Trophoblast cell (in vitro differentiated cells and primary cell): ENCODE results near the gene NANOS3.
A peak's percentile ranks its signal among the peaks of the same experiment; 100 is the strongest.

Source experiments
- DNase-seq, 2 donors: peaks; one replicate each; pipeline ENCODE4 v3.0.0-alpha.2; 2016
- H2AFZ ChIP-seq: 2 replicates; pipeline ENCODE4 v1.6.1; 2013; ENCODE audit warnings: low read length, moderate library complexity, mild to moderate bottlenecking; ENCODE audit not compliant: insufficient read depth, poor library complexity
- H2AK5ac ChIP-seq: 2 replicates; pipeline ENCODE4 v1.6.1; 2013; ENCODE audit warnings: mild to moderate bottlenecking, low read length
- H2BK120ac ChIP-seq: 2 replicates; pipeline ENCODE4 v1.6.1; 2013; ENCODE audit warnings: low read length, mild to moderate bottlenecking, moderate library complexity; ENCODE audit not compliant: insufficient read depth, poor library complexity
- H2BK12ac ChIP-seq: 2 replicates; pipeline ENCODE4 v1.6.1; 2013; ENCODE audit warnings: mild to moderate bottlenecking, low read length, moderate library complexity
- H2BK5ac ChIP-seq: 2 replicates; pipeline ENCODE4 v1.6.1; 2013; ENCODE audit warnings: low read length, low read depth, moderate library complexity, mild to moderate bottlenecking; ENCODE audit not compliant: poor library complexity
- H3K14ac ChIP-seq: 2 replicates; pipeline ENCODE4 v1.6.1; 2013; ENCODE audit warnings: mild to moderate bottlenecking, low read length
- H3K18ac ChIP-seq: 2 replicates; pipeline ENCODE4 v1.6.1; 2013; ENCODE audit warnings: mild to moderate bottlenecking, low read length
- H3K23ac ChIP-seq: 2 replicates; pipeline ENCODE4 v1.6.1; 2013; ENCODE audit warnings: low read length
- H3K27ac ChIP-seq: 2 replicates; pipeline ENCODE4 v1.5.1; 2013; ENCODE audit warnings: low read depth, mild to moderate bottlenecking, inconsistent platforms, low read length, moderate library complexity
- H3K27me3 ChIP-seq: 2 replicates; pipeline ENCODE4 v1.6.1; 2013; ENCODE audit warnings: inconsistent platforms, mild to moderate bottlenecking, low read length, moderate library complexity; ENCODE audit not compliant: insufficient read depth
- H3K36me3 ChIP-seq, 2 experiments: 1 replicate in 1 of 2; 2 replicates in 1 of 2; pipeline ENCODE4 v1.6.1; 2013; ENCODE audit warnings: low read length in 2 of 2, mild to moderate bottlenecking in 2 of 2, moderate library complexity in 1 of 2; ENCODE audit not compliant: insufficient read depth in 2 of 2, control insufficient read depth in 1 of 2
- H3K4ac ChIP-seq: 2 replicates; pipeline ENCODE4 v1.6.1; 2013; ENCODE audit warnings: low read depth, mild to moderate bottlenecking, low read length, moderate library complexity
- H3K4me1 ChIP-seq, 2 experiments: 1 replicate in 1 of 2; 2 replicates in 1 of 2; pipeline ENCODE4 v1.6.1; 2013; ENCODE audit warnings: low read length in 2 of 2, mild to moderate bottlenecking in 2 of 2, moderate library complexity in 1 of 2; ENCODE audit not compliant: insufficient read depth in 2 of 2, control insufficient read depth in 1 of 2
- H3K4me2 ChIP-seq: 2 replicates; pipeline ENCODE4 v1.6.1; 2013; ENCODE audit warnings: inconsistent platforms, mild to moderate bottlenecking, low read length, moderate library complexity
- H3K4me3 ChIP-seq: 2 replicates; pipeline ENCODE4 v1.5.1; 2013; ENCODE audit warnings: mild to moderate bottlenecking, low read depth, low read length, inconsistent platforms
- H3K79me1 ChIP-seq: one replicate; pipeline ENCODE4 v1.6.1; 2013; ENCODE audit warnings: low read length
- H3K79me2 ChIP-seq: 2 replicates; pipeline ENCODE4 v1.6.1; 2013; ENCODE audit warnings: low read length, mild to moderate bottlenecking; ENCODE audit not compliant: control insufficient read depth, insufficient read depth, poor library complexity
- H3K9ac ChIP-seq: 2 replicates; pipeline ENCODE4 v1.6.1; 2013; ENCODE audit warnings: mild to moderate bottlenecking, low read length
- H3K9me3 ChIP-seq: 2 replicates; pipeline ENCODE4 v1.6.1; 2013; ENCODE audit warnings: low read depth, mild to moderate bottlenecking, control low read depth, inconsistent platforms, low read length; ENCODE audit not compliant: insufficient read depth
- H4K12ac ChIP-seq: 2 replicates; pipeline ENCODE4 v1.6.1; 2013; ENCODE audit warnings: low read depth, mild to moderate bottlenecking, low read length, moderate library complexity
- H4K8ac ChIP-seq: 2 replicates; pipeline ENCODE4 v1.6.1; 2013; ENCODE audit warnings: low read depth, mild to moderate bottlenecking, low read length, moderate library complexity
- H4K91ac ChIP-seq: one replicate; pipeline ENCODE4 v1.6.1; 2013; ENCODE audit warnings: low read depth, mild to moderate bottlenecking, low read length, moderate library complexity
- WGBS: extraction: QIAGEN DNeasy Blood & Tissue Kit; methylation state at CpG from one replicate; pipeline ENCODE4 v1.1.7; 2013; ENCODE audit warnings: missing lambda C conversion rate; ENCODE audit not compliant: insufficient read length, insufficient coverage; ENCODE audit errors: extremely low coverage; 5-methylcytosine and 5-hydroxymethylcytosine counted together

Gene NANOS3

GRCh38 chr19:13847407-13848339, 29.3 kb upstream of the NANOS3 start:
- peak overlapping the region; percentile 100 for H2AK5ac ChIP-seq
- H3K14ac ChIP-seq, result peak overlapping the region; percentile 100
- WGBS, result no CpG with 5 or more reads among the region's 47 CpGs
- peak overlapping the region; percentile 100 for H3K27ac ChIP-seq
- H3K27me3 ChIP-seq, result no peaks in the 10 kb centered on the region
- H3K79me2 ChIP-seq, result peaks cover 31% of the 10 kb centered on the region
- H3K4ac ChIP-seq, result peak overlapping the region; percentile 100
- H2BK5ac ChIP-seq, result peak overlapping the region; percentile 100
- no peak overlapping the region for H3K23ac ChIP-seq
- peak overlapping the region; percentile 97 for H2AFZ ChIP-seq
- peak; percentile 92 to 93 for DNase-seq
- peak overlapping the region; percentile 81 for H3K4me2 ChIP-seq
- no peak overlapping the region for H3K4me3 ChIP-seq
- peak overlapping the region; percentile 100 for H4K91ac ChIP-seq
- H4K12ac ChIP-seq, result peak overlapping the region; percentile 100
- peak overlapping the region; percentile 100 for H3K18ac ChIP-seq
- H4K8ac ChIP-seq, result peak overlapping the region; percentile 100
- H3K9me3 ChIP-seq, result no peaks in the 10 kb centered on the region
- H3K9ac ChIP-seq, result peak overlapping the region; percentile 83
- peak overlapping the region; percentile 100 for H2BK120ac ChIP-seq
- peaks cover 78% of the 10 kb centered on the region for H3K79me1 ChIP-seq
- H3K36me3 ChIP-seq, result no peaks in the 10 kb centered on the region
- H2BK12ac ChIP-seq, result peak overlapping the region; percentile 100
- H3K4me1 ChIP-seq, result peaks cover 60 to 67% of the 10 kb centered on the region in 2 experiments

- no peak overlapping the region for H2AFZ ChIP-seq
- no peak overlapping the region for H3K4me2 ChIP-seq
- H3K4me1 ChIP-seq, result peaks cover 60 to 67% of the 10 kb centered on the region in 2 experiments
- no peak overlapping the region for H4K12ac ChIP-seq
- H3K27me3 ChIP-seq, result no peaks in the 10 kb centered on the region
- peak overlapping the region; percentile 99 for H3K14ac ChIP-seq
- DNase-seq, result no peak
- peak overlapping the region; percentile 100 for H4K8ac ChIP-seq
- H2BK5ac ChIP-seq, result peak overlapping the region; percentile 100
- peak overlapping the region; percentile 67 for H3K18ac ChIP-seq
- no peak overlapping the region for H3K4me3 ChIP-seq
- no peak overlapping the region for H3K23ac ChIP-seq
- no peaks in the 10 kb centered on the region for H3K36me3 ChIP-seq
- peak overlapping the region; percentile 100 for H4K91ac ChIP-seq
- H3K4ac ChIP-seq, result peak overlapping the region; percentile 100
- H2BK120ac ChIP-seq, result peak overlapping the region; percentile 100
- H3K27ac ChIP-seq, result peak overlapping the region; percentile 100
- no peaks in the 10 kb centered on the region for H3K9me3 ChIP-seq
- peak overlapping the region; percentile 100 for H2AK5ac ChIP-seq
- H3K79me2 ChIP-seq, result peaks cover 30% of the 10 kb centered on the region
- no peak overlapping the region for H3K9ac ChIP-seq
- peak overlapping the region; percentile 100 for H2BK12ac ChIP-seq
- peaks cover 78% of the 10 kb centered on the region for H3K79me1 ChIP-seq
- no CpG with 5 or more reads among the region's 4 CpGs for WGBS
Observed at GRCh38 chr19:13848340-13848677, 28.6 kb upstream of the NANOS3 start.

DNA sequence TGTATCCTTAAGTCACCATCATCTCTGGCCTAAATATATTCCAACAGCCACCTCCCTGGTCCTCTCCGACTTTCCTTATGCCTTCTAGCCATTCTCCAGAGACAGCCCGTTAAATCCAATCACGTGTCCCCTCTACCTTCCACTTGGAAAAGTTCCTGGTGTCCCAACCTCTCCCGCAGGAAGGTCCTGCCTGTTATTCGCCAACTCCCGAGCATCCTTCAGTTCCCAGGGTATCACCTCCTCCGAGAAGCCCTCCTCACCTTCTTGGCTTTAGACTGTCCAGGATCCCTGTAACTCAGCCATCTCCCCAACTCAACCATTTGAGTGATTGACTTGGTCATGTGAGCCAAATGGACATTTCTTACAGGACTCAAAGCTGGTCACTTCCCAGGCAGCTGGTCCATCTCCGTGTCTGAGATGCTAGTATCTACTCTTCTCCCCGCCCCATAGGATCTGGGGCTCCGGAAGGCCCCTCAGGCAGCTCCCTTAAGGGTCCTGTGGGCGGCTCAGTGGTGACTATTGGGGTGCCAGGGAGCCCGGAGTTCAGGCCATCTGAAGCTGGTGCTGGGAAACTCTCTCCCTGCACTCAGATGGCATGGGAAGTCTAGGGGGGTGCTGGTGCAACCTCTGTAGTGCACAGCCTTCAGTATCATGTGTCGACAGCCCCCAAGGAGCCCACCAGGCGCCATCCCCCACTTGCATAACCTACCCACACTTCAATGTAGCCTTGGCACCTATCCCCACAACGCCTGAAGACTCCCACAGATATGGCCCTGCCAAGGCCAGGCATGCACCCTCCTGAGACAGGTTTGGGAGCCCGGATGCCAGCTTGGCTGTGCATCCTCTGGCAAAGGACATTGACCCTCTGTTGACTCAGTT, 27.9 kb upstream of the NANOS3 start:
- Histone ChIP-seq H3K18ac (peak overlapping the region; percentile 60), H3K23ac (no peak overlapping the region), H3K4me3 (no peak overlapping the region), H2BK120ac (peak overlapping the region; percentile 97), H4K12ac (peak overlapping the region; percentile 13), H4K91ac (peak overlapping the region; percentile 91), H3K36me3 (no peaks in the 10 kb centered on the region), H3K4me1 (peaks cover 53 to 61% of the 10 kb centered on the region in 2 experiments), H3K79me2 (peaks cover 28% of the 10 kb centered on the region), H3K14ac (peak overlapping the region; percentile 89), H2BK12ac (peak overlapping the region; percentile 100), H3K4me2 (no peak overlapping the region), H3K9me3 (no peaks in the 10 kb centered on the region), H3K27me3 (no peaks in the 10 kb centered on the region), H2AFZ (peak overlapping the region; percentile 47), H3K79me1 (peaks cover 75% of the 10 kb centered on the region), H4K8ac (peak overlapping the region; percentile 70), H2BK5ac (peak overlapping the region; percentile 79), H3K27ac (peak overlapping the region; percentile 54), H3K9ac (no peak overlapping the region), H3K4ac (peak overlapping the region; percentile 63), H2AK5ac (peak overlapping the region; percentile 99)
- DNase-seq, result peak; percentile 28 to 66
- no CpG with 5 or more reads among the region's 16 CpGs for WGBS
